ENCODE measurements around the gene KDR.

Gene KDR

GRCh38 chr4:55077577-55077976 is 47.8 kb downstream of the KDR start:
- DNase-seq: no peak

- DNase-seq: no peak
Measured at GRCh38 chr4:55075823-55076716, 49.3 kb downstream of the KDR start.

- no peak for DNase-seq
Measured at GRCh38 chr4:55075376-55075775, 50.0 kb downstream of the KDR start.

- DNase-seq: no peak
Measured at GRCh38 chr4:55074386-55074785, 51.0 kb downstream of the KDR start.

GRCh38 chr4:55071951-55072350 is 53.4 kb downstream of the KDR start:
- no peak for DNase-seq

GRCh38 chr4:55069248-55069647 is 56.1 kb downstream of the KDR start:
- DNase-seq: no peak

GRCh38 chr4:55068522-55068921 is 56.9 kb downstream of the KDR start:
- DNase-seq: no peak

GRCh38 chr4:55066018-55066417 is 59.4 kb downstream of the KDR start:
- no peak for DNase-seq

GRCh38 chr4:55055529-55055928 is 69.9 kb downstream of the KDR start:
- DNase-seq: no peak

GRCh38 chr4:55051532-55051931 is 73.9 kb downstream of the KDR start:
- no peak for DNase-seq

GRCh38 chr4:55050418-55050950 is 74.9 kb downstream of the KDR start:
- no peak for DNase-seq

- no peak for DNase-seq
Measured at GRCh38 chr4:55038176-55038890, 87.1 kb downstream of the KDR start.

GRCh38 chr4:55037728-55038127 is 87.7 kb downstream of the KDR start:
- DNase-seq: no peak

- no peak for DNase-seq
Measured at GRCh38 chr4:55036405-55036804, 89.0 kb downstream of the KDR start.

GRCh38 chr4:55035892-55036291 is 89.5 kb downstream of the KDR start:
- no peak for DNase-seq

- no peak for DNase-seq
Measured at GRCh38 chr4:55033296-55033695, 92.1 kb downstream of the KDR start.

GRCh38 chr4:55032788-55033187 is 92.6 kb downstream of the KDR start:
- no peak for DNase-seq

GRCh38 chr4:55032179-55032578 is 93.2 kb downstream of the KDR start:
- DNase-seq: no peak

GRCh38 chr4:55031158-55031557 is 94.2 kb downstream of the KDR start:
- no peak for DNase-seq

- DNase-seq: no peak
Measured at GRCh38 chr4:55030589-55030988, 94.8 kb downstream of the KDR start.

GRCh38 chr4:55029821-55030503 is 95.4 kb downstream of the KDR start:
- DNase-seq: no peak

- DNase-seq: no peak
Measured at GRCh38 chr4:55029321-55029720, 96.1 kb downstream of the KDR start.

Measured in SIG-M5 (cell line).